Uterus (tissue), 4 donors: Measurements from ENCODE around the gene ATP8B3. TPM values are rescaled to one million over a fixed set of nuclear protein-coding genes. Genes with fewer than 3 reads are reported as not detected.
A peak's percentile ranks its signal among the peaks of the same experiment; 100 is the strongest.

ENCODE experiments used
- DNase-seq, 2 donors: peaks; one replicate each; pipeline ENCODE4 v3.0.0-alpha.2; 2019 to 2020
- H3K27ac ChIP-seq, 2 donors: fragments of 200-600 bp; sonication (generic); 1 replicate in 1 of 2; 2 replicates in 1 of 2; pipeline ENCODE4 v1.5.1; 2016 to 2018
- H3K27me3 ChIP-seq, 2 donors: fragments of 200-600 bp; sonication (generic); one replicate each; pipeline ENCODE4 v1.5.1; 2018 to 2019; ENCODE audit warnings: control low read depth in 1 of 2
- H3K36me3 ChIP-seq, 2 donors: fragments of 200-600 bp; sonication (generic); one replicate each; pipeline ENCODE4 v1.5.1; 2019; ENCODE audit warnings: control low read depth in 1 of 2
- H3K4me1 ChIP-seq, 2 donors: fragments of 200-600 bp; sonication (generic); one replicate each; pipeline ENCODE4 v1.5.1; 2018 to 2019; ENCODE audit warnings: control low read depth in 1 of 2
- H3K4me3 ChIP-seq, 2 donors: fragments of 200-600 bp; sonication (generic); 1 replicate in 1 of 2; 2 replicates in 1 of 2; pipeline ENCODE4 v1.5.1; 2018 to 2019; ENCODE audit warnings: mild to moderate bottlenecking in 1 of 2
- H3K9me3 ChIP-seq, 2 donors: fragments of 200-600 bp; sonication (generic); one replicate each; pipeline ENCODE4 v1.5.1; 2019; ENCODE audit warnings: control low read depth in 1 of 2
- CTCF ChIP-seq, 4 experiments: fragments of 200-600 bp in 2 of 4; fragments of 450-650 bp in 2 of 4; sonication (generic) in 2 of 4; IDR thresholded peaks; one replicate each; pipeline ENCODE4 v1.5.1; 2016 to 2019; ENCODE audit warnings: antibody characterized with exemption in 4 of 4, mild to moderate bottlenecking in 2 of 4, moderate library complexity in 1 of 4
- POLR2A ChIP-seq, 2 donors: fragments of 450-650 bp; IDR thresholded peaks; one replicate each; pipeline ENCODE4 v1.6.1; 2016; ENCODE audit warnings: antibody characterized with exemption in 2 of 2, mild to moderate bottlenecking in 1 of 2, moderate library complexity in 1 of 2
- intact Hi-C: fragments of 100-400 bp; cut with DNase I; formaldehyde crosslinking; loops from one replicate; pipeline ENCODE4 v1.15.1; 2023; ENCODE audit warnings: low total_unique reads
- total RNA-seq, 4 donors: library from RNA; depleted of rRNA in 3 of 4; stranded (reverse); fragments of >200 nt in 3 of 4; gene quantifications; one replicate each; pipeline versions ENCODE4 v1.1.0 to v1.2.4, GENCODE V29; 2014 to 2023
- donor health status: DM: yes; HTN: yes; CAD: no.

The ATP8B3 gene
- total RNA-seq, 4 donors from 2014 or later, result 1.0 to 3.3 (median 1.7) TPM; not detected in 1

GRCh38 chr19:1837625-1838105 is 25.6 kb upstream of the ATP8B3 start:
- no peak for DNase-seq
- H3K4me1 ChIP-seq, result peaks cover 0 to 33% of the 10 kb centered on the region in 2 donors
- H3K4me3 ChIP-seq, result no peak overlapping the region
- TF ChIP-seq CTCF (IDR thresholded peaks at IDR 0.05) (peak; percentile 38 to 66 (median 62)), POLR2A (IDR thresholded peaks at IDR 0.05) (no peak)
- H3K36me3 ChIP-seq, result no peaks in the 10 kb centered on the region
- H3K27me3 ChIP-seq, result no peaks in the 10 kb centered on the region
- intact Hi-C loops, result no loop called here
- no peaks in the 10 kb centered on the region for H3K9me3 ChIP-seq
- H3K27ac ChIP-seq, result no peak overlapping the region

- DNase-seq, result no peak
- H3K27me3 ChIP-seq, result no peaks in the 10 kb centered on the region
These were observed 25.1 kb upstream of the ATP8B3 start for GRCh38 chr19:1837222-1837565.

GRCh38 chr19:1836458-1837221 is 24.6 kb upstream of the ATP8B3 start:
- no peak overlapping the region for H3K27ac ChIP-seq
- TF ChIP-seq CTCF (IDR thresholded peaks at IDR 0.05) (no peak), POLR2A (IDR thresholded peaks at IDR 0.05) (no peak)
- H3K36me3 ChIP-seq, result no peaks in the 10 kb centered on the region
- DNase-seq, result no peak
- H3K4me3 ChIP-seq, result no peak overlapping the region
- intact Hi-C loops, result no loop called here
- H3K9me3 ChIP-seq, result no peaks in the 10 kb centered on the region
- H3K4me1 ChIP-seq, result peaks cover 0 to 30% of the 10 kb centered on the region in 2 donors
- H3K27me3 ChIP-seq, result no peaks in the 10 kb centered on the region

More at GRCh38 chr19:1837222-1837565, 25.1 kb upstream of the ATP8B3 start:
- intact Hi-C loops, result no loop called here
- H3K36me3 ChIP-seq, result no peaks in the 10 kb centered on the region
- no peak for TF ChIP-seq CTCF (IDR thresholded peaks at IDR 0.05)
- no peak for TF ChIP-seq POLR2A (IDR thresholded peaks at IDR 0.05)
- no peaks in the 10 kb centered on the region for H3K9me3 ChIP-seq
- no peak overlapping the region for H3K27ac ChIP-seq
- H3K4me3 ChIP-seq, result no peak overlapping the region
- peaks cover 0 to 31% of the 10 kb centered on the region in 2 donors for H3K4me1 ChIP-seq

- no peak overlapping the region for H3K27ac ChIP-seq
- no peaks in the 10 kb centered on the region for H3K36me3 ChIP-seq
- DNase-seq, result no peak
- no peak overlapping the region for H3K4me3 ChIP-seq
- H3K9me3 ChIP-seq, result no peaks in the 10 kb centered on the region
- intact Hi-C loops, result no loop called here
- no peak for TF ChIP-seq POLR2A (IDR thresholded peaks at IDR 0.05)
- TF ChIP-seq CTCF (IDR thresholded peaks at IDR 0.05), result no peak
- H3K4me1 ChIP-seq, result peaks cover 0 to 22% of the 10 kb centered on the region in 2 donors
- no peaks in the 10 kb centered on the region for H3K27me3 ChIP-seq
These were observed 21.5 kb upstream of the ATP8B3 start for GRCh38 chr19:1833540-1833939.

GRCh38 chr19:1832046-1832663 is 20.1 kb upstream of the ATP8B3 start:
- DNase-seq, result no peak
- no peak overlapping the region for H3K27ac ChIP-seq
- H3K27me3 ChIP-seq, result no peaks in the 10 kb centered on the region
- peaks cover 0 to 14% of the 10 kb centered on the region in 2 donors for H3K4me1 ChIP-seq
- no peaks in the 10 kb centered on the region for H3K9me3 ChIP-seq
- H3K36me3 ChIP-seq, result no peaks in the 10 kb centered on the region
- no peak overlapping the region for H3K4me3 ChIP-seq
- TF ChIP-seq POLR2A (IDR thresholded peaks at IDR 0.05) (no peak), CTCF (IDR thresholded peaks at IDR 0.05) (no peak)
- intact Hi-C loops, result no loop called here
